Measurements from ENCODE around the gene ATP6V1C2. TPM values are rescaled to one million over a fixed set of nuclear protein-coding genes. Genes with fewer than 3 reads are reported as not detected.
A peak's percentile ranks its signal among the peaks of the same experiment; 100 is the strongest.
"Not testable (repeated sequence)": the region's sequence is repeated elsewhere in the genome, so short reads cannot be mapped to it uniquely, and the experiment has no call there.

The ATP6V1C2 gene
- total RNA-seq, 4 donors from 2014 or later, result 0.63 to 4.0 (median 1.3) TPM

- no peak for TF ChIP-seq CTCF (IDR thresholded peaks at IDR 0.05)
- DNase-seq (ENCODE audit: low spot score), result no peak
- ATAC-seq (ENCODE audit: low FRiP score), result no peak
These were observed 89.1 kb downstream of the ATP6V1C2 start for GRCh38 chr2:10810202-10811161.

- DNase-seq (ENCODE audit: low spot score) (no peak), ATAC-seq (ENCODE audit: low FRiP score) (no peak)
- no peak for TF ChIP-seq CTCF (IDR thresholded peaks at IDR 0.05)
These were observed 90.1 kb downstream of the ATP6V1C2 start for GRCh38 chr2:10811517-10811916.

- DNase-seq (ENCODE audit: low spot score), result peak; percentile 98
- peak; percentile 99 for ATAC-seq (ENCODE audit: low FRiP score)
These were observed 91.1 kb downstream of the ATP6V1C2 start, which contains the start of gene PDIA6 for GRCh38 chr2:10812362-10813162. TSS of gene PDIA6 (minus strand) at chr2:10812785. CDS start at chr2:10812696, 89 bp downstream.

GRCh38 chr2:10813163-10814138 lies 92.0 kb downstream of the ATP6V1C2 start:
- not testable (repeated sequence) for ATAC-seq (ENCODE audit: low FRiP score); DNase-seq (ENCODE audit: low spot score)

More at GRCh38 chr2:10812362-10813162, 91.1 kb downstream of the ATP6V1C2 start, which contains the start of gene PDIA6:
- TF ChIP-seq CTCF (IDR thresholded peaks at IDR 0.05), result no peak

GRCh38 chr2:10814142-10814541 lies 92.7 kb downstream of the ATP6V1C2 start:
- ATAC-seq (ENCODE audit: low FRiP score) (no peak), DNase-seq (ENCODE audit: low spot score) (no peak)
- no peak for TF ChIP-seq CTCF (IDR thresholded peaks at IDR 0.05)

- DNase-seq (ENCODE audit: low spot score) (no peak), ATAC-seq (ENCODE audit: low FRiP score) (no peak)
- TF ChIP-seq CTCF (IDR thresholded peaks at IDR 0.05), result no peak
These were observed 93.3 kb downstream of the ATP6V1C2 start for GRCh38 chr2:10814571-10815331.
